Endodermal cell (in vitro differentiated cells): Measurements from ENCODE around the gene PCBP3. TPM values are rescaled to one million over a fixed set of nuclear protein-coding genes. Genes with fewer than 3 reads are reported as not detected.

Source experiments
- DNase-seq: peaks from one replicate; pipeline ENCODE4 v3.0.0-alpha.2; 2017
- H3K27ac ChIP-seq: 2 replicates; pipeline ENCODE4 v1.5.1; 2013; ENCODE audit warnings: mild to moderate bottlenecking, low read depth, low read length, moderate library complexity
- H3K27me3 ChIP-seq: 2 replicates; pipeline ENCODE4 v1.6.1; 2013; ENCODE audit warnings: mild to moderate bottlenecking, low read length, moderate library complexity; ENCODE audit not compliant: insufficient read depth, control insufficient read depth, poor library complexity, severe bottlenecking
- H3K36me3 ChIP-seq: 2 replicates; pipeline ENCODE4 v1.7.0; 2013; ENCODE audit warnings: mild to moderate bottlenecking, low read length, moderate library complexity; ENCODE audit not compliant: control insufficient read depth, insufficient read depth
- H3K4me1 ChIP-seq: one replicate; pipeline ENCODE4 v1.7.0; 2013; ENCODE audit warnings: low read length; ENCODE audit not compliant: control insufficient read depth, insufficient read depth
- H3K4me3 ChIP-seq: 2 replicates; pipeline ENCODE4 v1.5.1; 2013; ENCODE audit warnings: mild to moderate bottlenecking, low read length, moderate library complexity
- H3K9ac ChIP-seq: 2 replicates; pipeline ENCODE4 v1.6.1; 2013; ENCODE audit warnings: mild to moderate bottlenecking, low read length, moderate library complexity; ENCODE audit not compliant: poor library complexity, severe bottlenecking; ENCODE audit errors: extremely low read depth
- H3K9me3 ChIP-seq: 2 replicates; pipeline ENCODE4 v1.6.1; 2013; ENCODE audit warnings: mild to moderate bottlenecking, low read length, moderate library complexity; ENCODE audit not compliant: control insufficient read depth
- H3K27ac Mint-ChIP-seq: 2 replicates; pipeline ENCODE4 v1.8.0; 2020; ENCODE audit warnings: mixed read lengths
- H3K27me3 Mint-ChIP-seq: 2 replicates; pipeline ENCODE4 v1.8.0; 2021; ENCODE audit warnings: mild to moderate bottlenecking, mixed read lengths; ENCODE audit not compliant: insufficient read depth
- H3K36me3 Mint-ChIP-seq: 2 replicates; pipeline ENCODE4 v1.8.0; 2020; ENCODE audit warnings: low read depth, mixed read lengths
- H3K4me1 Mint-ChIP-seq: 2 replicates; pipeline ENCODE4 v1.8.0; 2020; ENCODE audit warnings: mixed read lengths
- H3K4me3 Mint-ChIP-seq: 2 replicates; pipeline ENCODE4 v1.8.0; 2020; ENCODE audit warnings: mild to moderate bottlenecking, moderate library complexity, mixed read lengths
- H3K9me3 Mint-ChIP-seq: 2 replicates; pipeline ENCODE4 v1.8.0; 2020; ENCODE audit warnings: mild to moderate bottlenecking, mixed read lengths
- WGBS, 2 experiments: methylation state at CpG; one replicate each; pipeline versions ENCODE4 v1.1.5 to v1.1.7; 2013; ENCODE audit warnings: missing lambda C conversion rate in 2 of 2, mixed read lengths in 1 of 2; ENCODE audit not compliant: insufficient coverage in 1 of 2, insufficient read length in 1 of 2; 5-methylcytosine and 5-hydroxymethylcytosine counted together
- total RNA-seq, 2 donors: library from RNA; stranded (reverse); fragmentation: NEBNext Ultra II Directional in 1 of 2; extraction: Animal tissue kit (Norgen Biotek cat#: 25700) in 1 of 2; gene quantifications; 2 replicates in 1 of 2; 3 replicates in 1 of 2; pipeline ENCODE4 v1.2.1, GENCODE V29; 2021
- TF ChIP-seq, protein P1 (sequence below): fragments of 200-600 bp; sonication (generic); conservative IDR thresholded peaks from 2 replicates; pipeline ENCODE4 v1.5.0; 2021; ENCODE audit warnings: antibody characterized with exemption, mild to moderate bottlenecking

The PCBP3 gene
- total RNA-seq, 2 donors from 2014 or later, result 2.1 to 10.6 TPM

DNA sequence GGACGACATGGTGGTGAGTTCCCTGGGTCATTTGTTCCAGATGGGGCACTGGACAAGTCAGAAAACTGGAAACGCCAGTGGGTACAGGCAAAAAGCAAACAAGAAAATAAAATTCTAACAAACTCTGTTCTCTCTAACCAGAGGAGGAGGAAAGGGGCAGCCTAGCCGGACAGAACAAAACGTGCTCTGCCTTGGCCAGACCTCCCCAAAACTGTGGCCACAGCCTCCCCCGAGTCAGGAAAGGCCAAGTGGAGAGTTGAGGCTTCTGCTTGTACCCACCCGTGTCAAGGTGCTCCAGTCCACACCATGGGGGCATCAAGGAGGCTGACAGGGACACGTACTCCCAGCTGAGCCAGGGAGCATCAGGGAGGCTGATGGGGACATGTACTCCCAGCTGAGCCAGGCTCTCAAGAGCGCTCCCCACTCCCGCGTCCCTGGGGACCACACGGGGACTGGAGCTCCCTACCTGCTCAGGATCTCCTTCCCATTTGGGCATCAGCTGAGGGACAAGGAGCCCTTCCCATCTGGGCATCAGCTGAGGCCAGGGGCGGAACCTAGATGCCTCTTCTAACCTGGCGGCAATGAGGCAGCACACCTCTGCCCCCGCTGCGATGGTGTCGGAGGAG lies 183.3 kb downstream of the PCBP3 start:
- H3K9me3 Mint-ChIP-seq, result no peaks in the 10 kb centered on the region
- H3K27ac ChIP-seq, result no peak overlapping the region
- no peaks in the 10 kb centered on the region for H3K9me3 ChIP-seq

DNA sequence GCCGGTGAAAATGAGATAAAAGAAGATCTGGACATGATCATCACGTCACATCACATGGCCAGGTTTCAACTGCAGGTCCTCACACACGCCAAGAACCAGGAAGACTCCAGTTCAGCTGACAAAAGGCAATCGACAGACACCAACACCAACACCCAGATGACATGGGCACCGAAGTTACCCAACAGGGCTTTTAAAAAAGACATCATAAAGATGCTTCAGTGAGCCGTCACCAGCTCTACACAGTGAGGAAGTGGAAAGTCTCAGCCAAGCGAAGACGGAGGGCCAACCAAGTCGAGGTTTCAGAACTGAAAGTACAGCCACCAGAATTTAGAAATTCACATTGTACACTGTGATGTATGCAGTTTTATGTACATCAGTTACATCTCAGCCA lies 183.8 kb downstream of the PCBP3 start:
- Histone ChIP-seq H3K9me3 (no peaks in the 10 kb centered on the region), H3K27me3 (no peaks in the 10 kb centered on the region), H3K4me3 (no peak overlapping the region), H3K36me3 (no peaks in the 10 kb centered on the region), H3K27ac (no peak overlapping the region), H3K9ac (no peak overlapping the region), H3K4me1 (no peaks in the 10 kb centered on the region)
- Mint-ChIP-seq H3K4me3 (no peak overlapping the region), H3K27ac (no peak overlapping the region), H3K27me3 (no peaks in the 10 kb centered on the region), H3K9me3 (no peaks in the 10 kb centered on the region), H3K36me3 (no peaks in the 10 kb centered on the region), H3K4me1 (no peaks in the 10 kb centered on the region)
- 86 to 95% methylated on average over 5 to 9 of the region's 9 CpGs for WGBS, 2 experiments
- TF ChIP-seq, protein P1, sequence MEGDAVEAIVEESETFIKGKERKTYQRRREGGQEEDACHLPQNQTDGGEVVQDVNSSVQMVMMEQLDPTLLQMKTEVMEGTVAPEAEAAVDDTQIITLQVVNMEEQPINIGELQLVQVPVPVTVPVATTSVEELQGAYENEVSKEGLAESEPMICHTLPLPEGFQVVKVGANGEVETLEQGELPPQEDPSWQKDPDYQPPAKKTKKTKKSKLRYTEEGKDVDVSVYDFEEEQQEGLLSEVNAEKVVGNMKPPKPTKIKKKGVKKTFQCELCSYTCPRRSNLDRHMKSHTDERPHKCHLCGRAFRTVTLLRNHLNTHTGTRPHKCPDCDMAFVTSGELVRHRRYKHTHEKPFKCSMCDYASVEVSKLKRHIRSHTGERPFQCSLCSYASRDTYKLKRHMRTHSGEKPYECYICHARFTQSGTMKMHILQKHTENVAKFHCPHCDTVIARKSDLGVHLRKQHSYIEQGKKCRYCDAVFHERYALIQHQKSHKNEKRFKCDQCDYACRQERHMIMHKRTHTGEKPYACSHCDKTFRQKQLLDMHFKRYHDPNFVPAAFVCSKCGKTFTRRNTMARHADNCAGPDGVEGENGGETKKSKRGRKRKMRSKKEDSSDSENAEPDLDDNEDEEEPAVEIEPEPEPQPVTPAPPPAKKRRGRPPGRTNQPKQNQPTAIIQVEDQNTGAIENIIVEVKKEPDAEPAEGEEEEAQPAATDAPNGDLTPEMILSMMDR, result no peak
- DNase-seq, result no peak

More for the DNA sequence above, 183.3 kb downstream of the PCBP3 start:
- no peak overlapping the region for H3K4me3 ChIP-seq
- H3K4me1 Mint-ChIP-seq, result no peaks in the 10 kb centered on the region
- no peak overlapping the region for H3K27ac Mint-ChIP-seq
- no peaks in the 10 kb centered on the region for H3K4me1 ChIP-seq
- no peak overlapping the region for H3K9ac ChIP-seq
- H3K27me3 ChIP-seq, result no peaks in the 10 kb centered on the region
- H3K36me3 Mint-ChIP-seq, result no peaks in the 10 kb centered on the region
- no peak for DNase-seq
- no peaks in the 10 kb centered on the region for H3K27me3 Mint-ChIP-seq
- no peaks in the 10 kb centered on the region for H3K36me3 ChIP-seq
- H3K4me3 Mint-ChIP-seq, result no peak overlapping the region
- TF ChIP-seq, protein P1, result no peak
- WGBS, 2 experiments, result 89 to 95% methylated on average over 10 to 16 of the region's 16 CpGs

DNA sequence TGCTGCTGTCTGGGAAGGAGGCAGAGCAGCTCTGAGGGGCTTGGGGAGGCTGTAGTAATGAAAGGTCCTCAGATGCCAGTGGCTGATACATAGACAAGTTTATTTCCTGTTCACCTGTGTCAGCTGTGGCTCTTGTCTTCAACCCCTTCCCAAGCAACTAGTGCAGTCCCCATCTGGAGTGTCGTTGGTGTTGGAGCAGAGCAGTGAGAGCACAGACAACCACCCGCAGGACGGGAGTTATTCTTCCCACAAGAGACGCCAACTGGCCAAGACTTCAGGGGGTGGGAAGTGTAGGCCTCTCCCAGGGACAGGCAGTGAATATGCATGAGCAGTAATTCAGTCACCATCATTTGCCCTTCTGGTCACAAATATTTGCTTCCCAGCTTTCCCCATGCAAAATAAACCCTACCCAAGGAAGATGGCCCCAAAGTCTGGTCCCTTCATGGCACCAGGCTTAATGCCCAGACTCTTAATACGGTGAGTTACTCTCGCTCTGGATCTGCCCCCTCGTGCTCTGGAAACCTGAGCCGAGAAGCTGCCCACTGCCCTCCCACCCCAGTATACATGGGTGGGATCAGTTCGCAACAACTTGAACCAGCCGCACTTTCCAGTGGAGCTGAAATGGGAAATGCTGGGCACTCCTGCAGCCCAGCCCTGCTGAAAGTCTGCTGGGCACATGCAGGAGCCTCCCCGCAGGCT lies 184.5 kb downstream of the PCBP3 start:
- TF ChIP-seq, protein P1, result no peak
- DNase-seq, result no peak
- WGBS, 2 experiments, result 94% methylated on average over 8 to 11 of the region's 11 CpGs
- Mint-ChIP-seq H3K9me3 (peaks cover 3% of the 10 kb centered on the region), H3K36me3 (no peaks in the 10 kb centered on the region), H3K4me1 (no peaks in the 10 kb centered on the region), H3K27ac (no peak overlapping the region), H3K4me3 (no peak overlapping the region), H3K27me3 (no peaks in the 10 kb centered on the region)
- Histone ChIP-seq H3K27ac (no peak overlapping the region), H3K27me3 (no peaks in the 10 kb centered on the region), H3K9me3 (no peaks in the 10 kb centered on the region), H3K4me1 (no peaks in the 10 kb centered on the region), H3K4me3 (no peak overlapping the region), H3K36me3 (no peaks in the 10 kb centered on the region), H3K9ac (no peak overlapping the region)
